HFF-Myc (cell line): Measurements from ENCODE around the gene MRPL55.

ENCODE experiments used
- DNase-seq: peaks from one replicate; pipeline ENCODE4 v3.0.0-alpha.2; 2011; ENCODE audit warnings: low read depth; ENCODE audit errors: extremely low read depth
- H3K4me3 ChIP-seq: replicated peaks from 2 replicates; pipeline ENCODE4 v1.5.1; 2011; ENCODE audit warnings: low read depth, mild to moderate bottlenecking, control low read depth, low read length
- TF ChIP-seq, protein P1 (sequence below): IDR thresholded peaks from 2 replicates; pipeline ENCODE4 v1.5.1; 2012; ENCODE audit warnings: mild to moderate bottlenecking, low read depth, low read length, control low read depth; ENCODE audit errors: missing control alignments

MRPL55 gene

DNA sequence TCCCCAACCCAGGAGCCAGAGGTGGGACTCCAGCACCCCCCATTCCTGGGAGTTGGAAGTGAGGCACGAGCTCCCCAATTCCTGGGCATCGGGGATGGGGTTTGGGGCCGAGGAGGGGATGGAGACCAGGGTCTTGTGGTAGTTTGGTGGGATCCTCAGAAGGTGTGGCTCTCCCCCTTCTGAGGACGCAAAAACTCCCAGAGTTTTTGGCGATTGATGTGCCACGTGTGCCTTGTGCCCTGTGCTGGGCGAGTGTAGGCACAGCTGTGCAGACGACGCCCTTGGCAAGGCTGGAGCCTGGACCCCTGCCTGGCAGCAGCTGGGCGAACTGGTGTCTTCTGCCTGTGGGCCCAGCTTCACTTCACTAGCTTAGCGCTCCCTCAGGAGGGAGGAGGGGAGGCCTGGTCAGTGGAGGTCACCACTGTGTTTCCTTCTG is 33.6 kb upstream of the MRPL55 start:
- DNase-seq = no peak
- no peak overlapping the region for H3K4me3 ChIP-seq
- TF ChIP-seq, protein P1, sequence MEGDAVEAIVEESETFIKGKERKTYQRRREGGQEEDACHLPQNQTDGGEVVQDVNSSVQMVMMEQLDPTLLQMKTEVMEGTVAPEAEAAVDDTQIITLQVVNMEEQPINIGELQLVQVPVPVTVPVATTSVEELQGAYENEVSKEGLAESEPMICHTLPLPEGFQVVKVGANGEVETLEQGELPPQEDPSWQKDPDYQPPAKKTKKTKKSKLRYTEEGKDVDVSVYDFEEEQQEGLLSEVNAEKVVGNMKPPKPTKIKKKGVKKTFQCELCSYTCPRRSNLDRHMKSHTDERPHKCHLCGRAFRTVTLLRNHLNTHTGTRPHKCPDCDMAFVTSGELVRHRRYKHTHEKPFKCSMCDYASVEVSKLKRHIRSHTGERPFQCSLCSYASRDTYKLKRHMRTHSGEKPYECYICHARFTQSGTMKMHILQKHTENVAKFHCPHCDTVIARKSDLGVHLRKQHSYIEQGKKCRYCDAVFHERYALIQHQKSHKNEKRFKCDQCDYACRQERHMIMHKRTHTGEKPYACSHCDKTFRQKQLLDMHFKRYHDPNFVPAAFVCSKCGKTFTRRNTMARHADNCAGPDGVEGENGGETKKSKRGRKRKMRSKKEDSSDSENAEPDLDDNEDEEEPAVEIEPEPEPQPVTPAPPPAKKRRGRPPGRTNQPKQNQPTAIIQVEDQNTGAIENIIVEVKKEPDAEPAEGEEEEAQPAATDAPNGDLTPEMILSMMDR = no peak

DNA sequence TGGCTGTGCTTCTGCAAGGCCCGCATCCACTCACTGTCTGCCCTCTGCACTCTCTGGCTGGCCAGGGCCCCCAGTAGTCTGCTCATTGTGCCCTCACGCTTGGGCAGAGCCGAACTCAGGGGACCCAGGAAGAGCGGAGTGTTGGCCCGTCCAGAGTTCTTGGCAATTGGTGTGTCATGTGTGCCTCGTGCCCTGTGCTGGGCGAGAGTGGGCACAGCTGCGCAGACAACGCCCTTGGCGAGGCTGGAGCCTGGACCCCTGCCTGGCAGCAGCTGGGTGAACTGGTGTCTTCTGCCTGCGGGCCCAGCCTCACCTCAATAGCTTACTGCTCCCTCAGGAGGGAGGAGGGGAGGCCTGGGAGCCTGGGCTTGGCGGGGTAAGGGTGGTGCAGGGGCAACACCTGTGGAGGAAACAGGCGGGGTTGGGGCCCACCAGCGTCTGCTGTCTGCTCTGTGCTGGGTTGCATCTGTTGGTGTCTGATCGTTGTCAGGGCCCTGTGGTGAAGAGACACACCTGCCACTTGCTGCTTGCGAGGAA is 33.1 kb upstream of the MRPL55 start:
- DNase-seq = no peak
- TF ChIP-seq, protein P1 = no peak
- peak overlapping the region; percentile 92 for H3K4me3 ChIP-seq

DNA sequence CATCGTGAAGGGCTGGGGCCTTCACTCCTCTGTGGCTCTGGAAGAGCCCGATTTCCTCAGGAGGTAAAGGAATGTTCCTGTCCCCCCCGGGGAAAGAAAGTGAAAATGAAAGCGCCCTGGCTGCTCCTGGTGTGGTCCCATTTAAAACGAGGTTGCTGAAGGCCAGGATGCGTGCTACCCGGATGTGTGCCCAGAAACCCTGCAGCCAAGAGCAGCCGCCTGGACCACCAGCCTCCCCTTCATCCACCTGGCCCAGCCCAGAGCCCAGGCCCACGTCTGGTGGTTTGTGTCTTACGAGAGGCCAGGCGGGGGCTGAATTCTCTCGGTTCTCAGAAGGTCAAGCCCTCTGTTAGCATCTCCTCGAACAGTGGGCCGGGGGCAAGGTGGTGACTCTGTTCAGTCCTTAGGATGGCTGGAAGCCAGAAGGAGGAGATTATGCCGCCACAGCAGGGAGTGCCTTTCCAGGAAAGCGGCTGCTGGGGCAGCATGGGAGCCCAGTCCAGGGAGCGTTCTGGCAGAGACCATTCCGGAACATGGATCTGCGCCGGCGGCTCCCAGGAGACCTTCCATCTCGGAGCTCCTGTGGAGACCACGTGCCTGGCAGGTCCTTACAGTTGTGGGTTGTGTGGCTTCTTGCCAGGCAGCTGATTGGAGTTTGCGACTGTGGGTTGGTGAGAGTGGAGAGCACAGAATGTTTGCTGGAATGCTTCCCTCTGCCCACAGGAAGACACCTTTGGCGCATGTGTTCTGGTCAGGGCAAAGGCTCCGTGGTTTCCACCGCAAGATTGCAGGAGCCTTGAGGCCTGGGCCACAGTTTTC is 32.3 kb upstream of the MRPL55 start:
- DNase-seq = no peak
- peak overlapping the region; percentile 92 for H3K4me3 ChIP-seq
- TF ChIP-seq, protein P1 = no peak

DNA sequence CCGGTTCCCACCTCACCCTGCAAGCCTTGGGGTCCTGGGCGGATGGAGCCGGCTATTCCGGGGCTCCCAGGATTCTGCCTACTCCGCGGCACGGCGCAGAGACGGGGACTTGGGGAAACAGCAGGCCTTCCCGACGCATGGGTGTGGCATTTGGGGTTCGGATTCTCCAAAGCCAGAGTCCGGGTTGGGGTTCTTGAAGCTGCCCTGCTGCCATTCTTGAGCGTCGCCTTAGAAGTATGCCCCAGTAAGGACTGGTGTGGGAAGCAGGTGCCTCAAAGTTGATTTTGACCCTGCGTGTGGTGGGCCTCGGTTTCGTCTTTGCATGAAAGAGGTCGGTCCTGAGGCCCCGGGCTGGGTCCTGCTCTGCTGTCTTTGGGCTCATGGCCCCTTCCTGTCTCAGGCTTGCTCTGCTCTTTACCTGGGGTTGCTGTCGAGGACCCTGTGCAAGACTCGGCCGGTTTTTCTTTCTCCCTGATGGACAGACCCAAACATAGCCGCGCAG is 31.7 kb upstream of the MRPL55 start:
- TF ChIP-seq, protein P1 = no peak
- peak overlapping the region; percentile 92 for H3K4me3 ChIP-seq
- no peak for DNase-seq

DNA sequence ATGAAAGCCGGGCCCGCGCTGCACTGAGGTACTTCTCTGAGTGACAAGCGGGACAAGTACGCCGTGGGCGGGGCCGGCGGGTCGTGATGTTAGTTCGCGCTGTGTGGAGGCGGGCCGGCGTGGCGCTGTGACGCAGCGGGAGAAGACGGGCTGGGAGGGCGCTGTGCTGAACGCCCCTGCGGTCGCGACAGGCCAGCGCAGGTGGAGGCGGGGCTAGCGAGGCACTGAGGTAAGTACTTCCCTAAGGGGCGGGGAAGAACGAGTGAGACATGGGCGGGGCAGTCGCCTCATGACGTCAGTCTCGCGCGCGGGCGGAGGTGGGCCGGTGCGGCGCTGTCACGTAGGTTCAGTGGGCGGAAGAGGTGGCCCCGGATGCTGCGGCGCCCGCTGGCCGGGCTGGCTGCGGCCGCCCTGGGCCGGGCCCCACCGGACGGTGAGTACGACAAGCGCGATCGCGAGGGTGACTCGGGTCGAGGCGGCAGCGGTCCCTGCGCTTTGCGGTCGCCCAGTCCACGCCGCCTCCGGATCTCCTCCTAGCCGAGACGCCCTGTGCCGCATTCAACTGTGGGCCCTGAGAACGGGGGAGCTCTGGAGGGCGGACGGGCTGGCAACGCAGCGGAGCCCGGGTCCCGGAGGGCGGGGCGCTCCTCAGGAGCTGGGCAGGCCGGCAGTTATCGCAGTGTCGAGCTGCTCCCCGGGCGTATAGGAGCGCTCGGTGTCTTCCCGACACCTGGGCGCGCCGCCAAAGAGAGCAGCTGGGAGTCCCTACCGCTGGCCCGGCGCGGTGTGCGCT is 31.0 kb upstream of the MRPL55 start, which contains the start of gene GUK1:
TSS of gene GUK1 (plus strand) at position 349 of the 793 bp plus-strand sequence. CDS start at position 373, 24 bp downstream.
- TF ChIP-seq, protein P1 = no peak
- peak; percentile 94 for DNase-seq
- H3K4me3 ChIP-seq = peak within 1 kb of the TSS; percentile 92

DNA sequence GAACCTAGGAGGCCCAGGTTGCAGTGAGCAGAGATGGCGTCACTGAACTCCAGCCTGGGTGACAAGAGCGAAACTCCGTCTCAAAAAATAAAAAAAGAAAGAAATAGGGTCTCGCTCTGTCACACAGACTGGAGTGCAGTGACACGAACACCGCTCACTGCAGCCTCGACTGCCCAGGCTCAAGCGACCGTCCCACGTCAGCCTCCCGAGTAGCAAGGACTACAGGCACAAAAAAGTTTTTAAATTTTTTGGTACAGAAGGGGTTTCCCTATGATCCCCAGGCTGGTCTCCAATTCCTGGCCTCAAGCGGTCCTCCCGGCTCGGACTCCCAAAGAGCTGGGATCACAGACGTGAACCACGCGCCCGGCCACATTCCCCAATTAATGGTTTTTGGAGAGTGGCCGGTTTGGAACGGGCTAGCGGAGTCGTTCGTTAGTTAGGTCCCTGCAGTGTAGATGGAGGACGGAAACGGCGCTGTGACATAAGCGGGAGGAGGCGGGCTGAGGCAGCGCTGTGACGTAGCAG is 30.4 kb upstream of the MRPL55 start:
- no peak for DNase-seq
- peak overlapping the region; percentile 92 for H3K4me3 ChIP-seq
- TF ChIP-seq, protein P1 = no peak
